Muscle of arm (tissue), 12 donors: ENCODE results near the gene ATRNL1. TPM values are rescaled to one million over a fixed set of nuclear protein-coding genes. Genes with fewer than 3 reads are reported as not detected.
"Not testable (repeated sequence)": the region's sequence is repeated elsewhere in the genome, so short reads cannot be mapped to it uniquely, and the experiment has no call there.

ENCODE experiments used
- DNase-seq: peaks from one replicate; pipeline ENCODE4 v3.0.0-alpha.2; 2013
- polyA plus RNA-seq, 12 donors: library from polyadenylated mRNA; unstranded; fragments of 120-200 nt; gene quantifications; one replicate each; pipeline ENCODE4 v1.2.1, GENCODE V29; 2013; ENCODE audit not compliant: insufficient read length in 12 of 12

The ATRNL1 gene
- polyA plus RNA-seq, 12 donors: 0.73 to 4.1 (median 1.2) TPM; not detected in 2

DNA sequence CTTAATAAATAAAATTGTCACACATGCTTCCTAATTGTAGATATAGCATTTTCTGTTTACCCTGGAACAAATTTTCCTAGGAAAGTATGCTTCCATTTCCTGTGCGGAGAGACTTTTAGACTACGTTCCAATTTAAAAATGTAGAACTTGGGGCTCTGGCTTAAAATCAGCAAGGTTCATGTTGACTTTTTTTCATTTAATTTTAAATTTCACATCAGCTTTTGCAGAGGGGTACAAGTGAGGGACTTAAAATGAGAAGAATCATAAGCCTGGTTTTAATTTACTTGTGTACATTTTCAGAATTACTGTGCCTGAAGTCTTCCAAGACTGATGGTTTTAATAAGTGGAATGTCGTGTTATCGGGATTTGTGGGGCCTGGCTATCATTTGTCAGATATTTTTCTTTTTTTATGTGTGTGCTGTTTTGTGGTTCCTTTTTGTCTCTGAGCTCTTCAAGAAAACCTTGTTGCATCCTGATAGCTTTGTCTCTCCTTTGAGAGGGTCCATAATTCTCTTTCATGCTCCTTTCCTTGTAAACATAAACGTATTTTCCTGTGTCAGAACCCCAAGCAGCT is 8.8 kb upstream of the ATRNL1 start:
- no peak for DNase-seq

DNA sequence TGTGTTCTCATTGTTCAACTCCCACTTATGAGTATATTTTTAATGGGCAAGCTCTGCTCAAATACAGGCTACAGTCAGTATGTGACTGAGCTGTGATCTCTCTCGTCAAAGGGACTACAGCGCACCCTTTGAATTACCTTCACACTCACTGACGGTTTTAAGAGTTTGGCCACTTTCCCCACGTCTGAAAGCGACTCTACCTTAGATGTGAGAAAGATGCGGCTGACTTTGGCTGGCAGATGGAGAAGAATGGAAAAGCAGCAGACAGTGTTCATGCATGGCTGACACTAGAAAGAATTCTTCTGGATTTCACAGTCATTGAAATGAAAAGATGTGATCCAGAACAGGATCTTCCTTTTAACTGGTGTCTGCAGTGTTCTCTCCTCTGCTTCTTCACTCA is 2.0 kb upstream of the ATRNL1 start:
- DNase-seq: no peak

DNA sequence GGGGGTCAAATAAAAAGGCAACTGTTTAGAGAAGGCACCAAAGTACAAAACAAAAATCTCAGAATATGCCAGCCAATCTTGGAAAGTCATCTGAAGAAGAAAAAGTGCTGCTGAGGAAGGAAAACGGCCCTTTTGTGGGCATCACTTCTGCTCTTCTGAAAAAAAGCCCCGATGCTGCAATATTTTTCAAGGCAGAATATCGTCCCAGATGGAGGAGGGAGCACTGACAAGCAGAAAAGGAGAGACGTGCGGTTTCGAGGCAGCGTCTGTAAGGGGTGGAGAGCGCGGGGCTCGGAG is 959 bp upstream of the ATRNL1 start:
- no peak for DNase-seq

DNA sequence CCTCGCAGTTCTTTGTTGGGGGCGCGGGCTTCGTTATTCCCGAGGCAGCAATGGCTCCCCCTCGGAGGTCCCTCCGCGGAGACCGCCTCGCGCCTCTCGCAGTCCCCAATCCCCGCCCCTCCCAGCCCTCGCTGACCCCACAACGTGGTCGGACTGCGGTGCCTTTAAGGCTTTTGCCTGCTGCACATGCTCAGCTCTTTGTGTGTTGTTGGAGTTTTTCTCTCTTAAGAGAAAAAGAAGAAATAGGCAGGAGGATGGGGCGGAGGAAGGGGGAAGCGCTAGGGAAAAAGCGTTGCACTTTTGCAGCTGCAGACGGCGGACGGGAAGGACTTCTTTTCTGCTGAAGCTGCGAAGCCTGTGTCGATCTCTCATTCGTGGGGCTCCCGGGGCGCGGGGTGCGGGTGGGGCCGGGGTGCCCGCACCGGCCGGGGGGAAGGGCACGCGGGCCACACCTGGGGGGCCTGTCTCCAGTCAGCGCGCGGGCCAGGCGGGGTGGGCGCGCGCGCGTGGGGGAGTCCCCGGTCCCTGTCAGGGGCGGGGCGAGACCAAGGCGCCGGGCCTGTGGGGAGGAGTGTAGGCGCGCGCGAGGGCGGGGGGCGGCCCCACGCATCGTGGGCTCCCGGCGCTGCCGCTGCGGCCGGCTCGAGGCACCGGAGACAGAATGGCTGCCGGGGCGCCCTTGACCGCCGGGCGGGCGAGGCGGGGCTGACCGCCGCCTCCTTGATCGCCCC is 445 bp upstream of the ATRNL1 start:
- peak; percentile 53 for DNase-seq

DNA sequence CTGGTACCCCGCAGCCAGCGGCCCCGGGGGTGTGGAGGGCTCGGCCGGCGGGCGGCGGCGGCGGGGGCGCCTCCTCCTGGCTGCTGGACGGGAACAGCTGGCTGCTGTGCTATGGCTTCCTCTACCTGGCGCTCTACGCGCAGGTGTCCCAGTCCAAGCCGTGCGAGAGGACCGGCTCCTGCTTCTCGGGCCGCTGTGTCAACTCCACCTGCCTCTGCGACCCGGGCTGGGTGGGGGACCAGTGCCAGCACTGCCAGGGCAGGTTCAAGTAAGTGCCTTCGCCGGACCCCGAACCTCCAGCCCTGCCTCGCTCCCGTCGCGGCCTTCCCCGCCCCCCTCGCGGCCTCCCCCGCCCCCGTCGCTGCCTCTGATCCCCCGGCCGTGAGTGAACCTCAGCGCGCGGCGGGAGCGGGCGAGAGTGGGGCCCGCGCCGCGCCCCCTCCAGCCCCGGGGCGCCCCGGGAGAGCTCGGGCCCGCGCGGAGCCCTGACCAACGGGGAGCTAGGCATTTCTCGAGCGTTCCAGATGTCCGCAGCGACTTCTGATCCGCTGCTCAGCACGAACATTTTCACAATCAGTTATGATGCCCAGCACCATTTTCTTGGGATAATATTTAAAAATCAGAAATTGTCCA is 727 bp downstream of the ATRNL1 start:
- no peak for DNase-seq

DNA sequence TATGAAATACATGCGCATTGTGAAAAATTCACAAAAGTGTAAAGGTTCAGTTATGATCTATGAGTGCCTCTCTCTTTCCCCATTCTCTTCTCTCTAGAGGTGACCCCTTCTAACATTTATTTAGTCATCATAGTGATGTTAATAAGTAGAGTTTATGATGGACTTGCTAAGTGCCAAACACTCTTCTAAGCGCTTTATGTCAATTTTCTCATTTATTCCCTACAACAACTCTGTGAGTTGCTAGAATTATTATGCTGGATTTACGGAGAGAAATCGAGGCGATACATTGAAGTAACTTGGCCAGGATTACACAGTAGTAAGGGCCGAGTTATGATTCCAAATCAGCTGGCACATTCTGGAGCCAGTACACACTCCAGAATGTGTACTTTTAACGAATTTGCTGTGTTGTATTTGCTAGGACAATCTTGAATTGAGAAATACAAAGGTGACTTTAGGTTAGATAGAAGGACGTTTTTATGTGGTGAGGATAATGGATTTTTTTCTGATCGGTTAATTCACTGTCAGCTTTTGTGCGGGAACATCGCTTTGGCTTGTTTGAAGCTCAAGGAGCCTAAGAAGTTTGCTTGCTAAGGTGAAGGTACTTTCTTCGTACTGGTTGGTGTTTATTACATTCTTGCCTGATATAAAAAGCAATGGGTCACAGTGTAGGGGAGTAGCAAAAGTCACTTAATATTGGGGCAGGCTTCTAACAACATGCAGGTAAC is 1.4 kb downstream of the ATRNL1 start:
- DNase-seq: no peak

DNA sequence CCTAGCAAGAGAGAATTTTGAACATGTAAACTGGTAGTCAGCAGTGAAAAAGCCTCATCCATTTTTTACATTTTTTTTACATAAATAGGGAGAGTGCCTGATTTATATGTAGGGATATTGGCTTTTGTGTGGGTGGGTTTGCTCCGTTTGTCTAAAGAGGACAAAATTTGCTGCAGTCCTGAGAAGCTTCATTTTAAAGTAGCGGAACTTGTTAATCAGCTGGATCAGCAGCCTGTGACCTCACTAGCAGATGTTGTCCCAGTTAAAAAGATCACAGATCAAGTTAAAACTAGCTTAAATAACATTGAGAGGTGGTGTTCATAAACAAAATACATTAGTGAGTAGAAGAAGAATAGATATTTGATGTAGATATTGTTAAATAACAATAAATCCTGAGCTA is 2.6 kb downstream of the ATRNL1 start:
- no peak for DNase-seq

DNA sequence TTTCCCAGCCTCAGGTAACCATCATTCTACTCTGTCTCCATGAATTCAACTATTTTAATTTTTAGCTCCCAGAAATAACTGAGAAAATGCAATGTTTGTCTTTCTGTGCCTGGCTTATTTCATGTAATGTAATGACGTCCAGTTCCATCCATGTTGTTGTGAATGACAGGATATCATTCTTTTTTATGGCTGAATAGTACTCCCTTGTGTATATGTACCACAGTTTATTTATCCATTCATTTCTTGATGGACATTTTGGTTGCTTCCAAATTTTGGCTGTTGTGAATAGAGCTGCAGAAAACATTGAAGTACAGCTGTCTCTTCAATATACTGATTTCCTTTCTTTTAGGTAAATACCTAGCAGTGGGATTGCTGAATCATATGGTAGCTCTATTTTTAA is 10.5 kb downstream of the ATRNL1 start:
- no peak for DNase-seq

DNA sequence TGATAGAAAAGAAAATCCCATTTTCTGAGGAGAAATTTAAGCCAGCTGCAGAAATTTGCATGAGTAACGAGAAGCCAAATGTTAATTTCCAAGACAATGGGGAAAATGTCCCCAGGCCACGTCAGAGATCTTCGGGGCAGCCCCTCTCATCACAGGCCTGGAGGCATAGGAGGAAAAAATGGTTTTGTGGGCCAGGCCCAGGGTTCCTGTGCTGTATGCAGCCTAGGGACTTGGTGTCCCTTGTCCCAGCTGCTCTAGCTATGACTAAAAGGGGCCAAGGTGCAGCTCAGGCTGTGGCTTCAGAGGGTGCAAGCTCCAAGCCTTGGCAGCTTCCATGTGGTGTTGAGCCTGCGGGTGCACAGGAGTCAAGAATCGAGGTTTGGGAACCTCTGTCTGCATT is 12.2 kb downstream of the ATRNL1 start:
- not testable (repeated sequence) for DNase-seq

DNA sequence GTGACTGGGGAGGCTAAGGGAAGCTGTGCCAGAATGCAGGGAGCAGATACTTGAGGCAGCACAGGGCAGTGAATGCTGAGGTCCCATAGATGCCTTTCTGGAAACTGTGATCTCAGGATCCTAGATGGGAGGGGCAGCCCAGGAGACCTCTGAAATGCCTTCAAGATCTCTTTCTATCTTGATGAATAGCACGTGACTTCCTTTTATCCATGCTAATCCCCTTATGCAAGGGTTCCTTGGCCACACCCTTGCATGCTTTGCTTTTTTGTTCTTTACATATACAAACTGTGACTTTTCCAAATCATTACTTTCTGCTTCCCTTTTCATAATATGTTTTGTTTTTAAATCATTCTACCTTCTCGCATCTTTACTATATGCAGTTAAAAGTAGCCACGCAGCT is 14.7 kb downstream of the ATRNL1 start:
- DNase-seq: no peak

DNA sequence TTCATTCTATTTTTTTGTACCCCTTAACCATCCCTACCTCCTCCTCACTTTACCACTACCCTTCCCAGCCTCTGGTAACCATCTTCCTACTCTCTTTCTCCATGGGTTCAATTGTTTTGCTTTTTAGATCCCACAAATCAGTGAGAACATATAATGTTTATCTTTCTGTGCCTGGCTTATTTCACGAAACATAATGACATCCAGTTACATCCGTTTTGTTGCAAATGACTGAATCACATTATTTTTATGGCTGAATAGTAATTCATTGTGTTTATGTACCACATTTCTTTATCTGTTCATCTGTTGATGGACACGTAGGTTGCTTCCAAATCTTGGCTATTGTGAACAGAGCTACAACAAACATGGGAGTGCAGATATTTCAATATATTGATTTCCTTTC is 24.1 kb downstream of the ATRNL1 start:
- no peak for DNase-seq

DNA sequence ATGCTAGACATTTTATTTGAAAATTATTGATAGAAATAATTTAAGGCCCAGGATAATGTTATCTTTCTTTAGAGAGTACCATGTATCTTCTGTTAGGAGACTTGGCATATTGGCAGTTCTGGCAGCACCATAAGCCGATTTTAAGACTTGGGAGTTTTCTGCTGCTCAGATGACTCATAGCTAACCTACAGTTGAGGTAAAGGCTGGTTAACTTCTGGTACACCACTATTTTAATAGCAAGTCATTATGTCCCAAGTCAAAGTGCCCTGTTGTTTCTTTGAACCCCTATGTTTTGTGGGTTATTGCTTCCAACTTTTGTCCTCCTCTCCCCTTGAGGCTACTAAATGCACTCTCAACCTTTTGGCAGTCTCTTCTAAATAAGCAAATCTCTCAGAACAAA is 25.2 kb downstream of the ATRNL1 start:
- no peak for DNase-seq

DNA sequence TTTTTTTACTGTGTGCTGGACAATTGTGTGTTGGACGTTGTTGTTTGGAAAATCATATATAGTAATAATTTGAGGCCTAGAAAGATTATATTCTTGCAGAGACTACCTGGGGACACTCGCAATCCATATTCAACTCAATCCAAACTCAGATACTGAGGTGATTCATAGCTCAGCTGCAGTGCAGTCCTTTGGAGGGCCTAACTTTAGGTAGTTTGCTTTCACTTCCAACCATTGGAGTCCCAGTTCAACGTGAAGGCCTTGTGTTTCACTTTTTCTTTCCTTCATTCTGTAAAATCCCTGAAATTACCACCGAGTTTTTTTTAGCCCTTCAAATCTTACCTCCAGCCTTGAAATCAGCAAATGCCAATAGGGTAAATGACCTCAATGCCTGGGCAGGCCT is 32.3 kb downstream of the ATRNL1 start:
- DNase-seq: no peak

DNA sequence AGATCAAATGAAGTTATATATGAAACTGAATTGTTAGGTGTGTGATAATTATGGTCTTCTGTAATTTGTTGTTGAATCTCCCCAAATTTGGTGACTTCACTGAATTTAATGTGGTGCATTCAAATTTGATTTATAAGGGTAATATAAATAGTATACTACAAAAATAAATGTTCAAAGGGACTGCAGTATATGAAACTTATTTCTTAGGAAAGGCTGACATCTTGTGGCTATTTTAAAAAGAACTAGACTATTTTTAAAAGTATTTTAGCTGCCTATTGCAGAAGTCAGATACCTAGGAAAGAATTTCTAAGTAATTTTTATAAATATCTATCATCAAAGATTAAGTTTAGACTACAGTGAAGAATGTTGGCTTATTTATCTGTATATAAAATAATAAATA is 36.6 kb downstream of the ATRNL1 start:
- peak; percentile 31 for DNase-seq

DNA sequence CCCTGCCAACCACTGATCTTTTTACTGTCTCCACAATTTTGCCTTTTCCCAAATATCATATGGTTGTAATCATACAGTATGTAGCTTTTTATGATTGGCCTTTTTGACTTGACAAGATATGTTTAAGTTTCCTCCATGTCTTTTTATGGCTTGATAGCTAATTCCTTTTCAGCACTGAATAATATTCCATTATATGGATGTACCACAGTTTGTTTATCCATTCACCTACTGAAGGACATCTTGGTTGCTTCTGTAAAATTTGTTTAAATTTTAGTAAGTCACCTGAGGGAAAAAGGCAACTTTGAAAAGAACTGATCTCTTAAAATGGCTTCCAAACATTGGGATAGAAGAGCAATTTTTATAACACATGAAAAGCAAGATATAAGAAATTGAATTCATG is 43.5 kb downstream of the ATRNL1 start:
- DNase-seq: no peak

DNA sequence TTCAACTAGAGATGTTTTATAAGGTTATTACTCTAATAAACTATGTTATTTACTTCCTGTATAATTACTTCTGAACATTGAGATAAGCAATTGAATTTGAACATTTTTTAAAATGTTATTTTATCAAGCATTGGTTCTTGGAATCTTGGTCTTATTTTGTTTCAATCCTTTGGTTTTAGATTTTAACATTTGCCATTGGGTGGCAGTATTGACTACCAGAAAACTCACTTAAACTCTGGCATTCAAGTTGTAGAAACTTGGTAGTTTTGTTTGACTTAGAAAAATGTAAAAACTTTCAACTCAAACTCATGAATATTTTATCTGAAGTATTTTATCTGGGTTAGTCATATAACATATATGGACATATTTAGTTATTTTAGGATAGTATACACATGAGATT is 48.1 kb downstream of the ATRNL1 start:
- no peak for DNase-seq

DNA sequence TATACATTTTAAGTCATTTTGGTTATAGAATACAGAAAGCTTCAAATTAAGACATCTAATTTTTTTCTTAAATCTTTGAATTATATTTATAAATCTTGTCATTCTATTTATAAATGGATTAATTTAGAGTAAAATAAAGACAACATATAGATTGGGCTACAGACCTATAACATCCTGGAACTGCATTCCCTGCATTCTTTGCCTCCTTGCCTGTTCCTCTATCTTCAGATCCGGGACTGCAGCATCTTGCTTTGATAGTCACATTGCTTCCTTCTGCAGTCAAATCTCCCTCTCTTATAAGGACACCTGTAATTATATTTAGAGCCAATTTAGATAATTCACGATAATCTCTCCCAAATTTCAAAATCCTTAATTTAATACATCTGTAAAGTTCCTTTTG is 64.2 kb downstream of the ATRNL1 start:
- no peak for DNase-seq

DNA sequence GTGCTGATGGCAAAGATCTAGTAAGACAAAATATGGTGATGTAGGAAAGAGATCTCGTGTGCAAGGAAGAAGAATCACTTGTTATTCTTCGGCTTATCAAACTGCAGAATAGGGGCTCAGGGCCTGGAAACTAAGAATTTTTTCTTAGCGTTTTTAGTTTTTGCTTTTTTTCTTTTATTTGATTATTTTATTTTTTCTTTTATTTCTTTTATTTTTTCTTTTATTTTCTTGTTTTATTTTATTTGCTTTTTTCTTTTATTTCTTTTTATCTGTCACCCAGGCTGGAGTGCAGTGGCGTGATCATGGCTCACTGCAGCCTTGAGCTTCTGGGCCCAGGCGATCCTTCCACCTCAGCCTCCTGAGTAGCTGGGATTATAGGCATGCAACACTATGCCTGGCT is 70.0 kb downstream of the ATRNL1 start:
- no peak for DNase-seq

DNA sequence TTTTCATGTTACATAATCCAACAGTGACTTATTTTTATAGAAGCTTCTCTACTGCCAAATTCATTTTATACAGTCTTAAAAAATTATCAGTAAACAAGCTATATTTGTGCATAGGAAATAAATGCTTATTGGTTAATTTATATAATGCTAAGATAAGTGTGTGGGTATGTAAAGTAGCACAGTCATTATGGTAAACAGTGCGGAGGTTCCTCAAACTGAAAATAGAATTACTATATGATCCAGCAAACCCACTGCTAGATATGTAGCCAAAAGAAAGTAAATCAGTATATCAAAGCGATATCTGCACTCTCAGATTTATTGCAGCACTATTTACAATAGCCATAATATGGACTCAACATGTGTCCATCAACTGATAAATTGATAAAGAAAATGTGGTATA is 71.1 kb downstream of the ATRNL1 start:
- DNase-seq: no peak

DNA sequence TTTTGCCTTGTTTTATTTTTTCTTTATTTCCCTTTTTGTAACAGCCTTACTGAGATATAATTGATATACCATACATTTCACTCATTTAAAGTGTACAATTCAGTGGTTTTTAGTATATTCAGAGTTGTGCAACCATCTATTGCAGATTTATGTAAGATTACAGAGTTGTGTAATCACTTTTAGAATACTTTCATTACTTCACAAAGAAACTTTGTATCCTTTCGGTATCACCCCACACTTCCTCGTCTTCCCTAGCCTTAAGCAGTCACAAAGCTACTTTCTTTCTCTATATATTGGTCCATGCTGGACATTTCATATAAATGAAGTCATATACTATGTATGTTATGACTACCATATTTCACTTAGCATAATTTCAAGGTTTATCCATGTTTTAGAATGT is 74.6 kb downstream of the ATRNL1 start:
- no peak for DNase-seq

DNA sequence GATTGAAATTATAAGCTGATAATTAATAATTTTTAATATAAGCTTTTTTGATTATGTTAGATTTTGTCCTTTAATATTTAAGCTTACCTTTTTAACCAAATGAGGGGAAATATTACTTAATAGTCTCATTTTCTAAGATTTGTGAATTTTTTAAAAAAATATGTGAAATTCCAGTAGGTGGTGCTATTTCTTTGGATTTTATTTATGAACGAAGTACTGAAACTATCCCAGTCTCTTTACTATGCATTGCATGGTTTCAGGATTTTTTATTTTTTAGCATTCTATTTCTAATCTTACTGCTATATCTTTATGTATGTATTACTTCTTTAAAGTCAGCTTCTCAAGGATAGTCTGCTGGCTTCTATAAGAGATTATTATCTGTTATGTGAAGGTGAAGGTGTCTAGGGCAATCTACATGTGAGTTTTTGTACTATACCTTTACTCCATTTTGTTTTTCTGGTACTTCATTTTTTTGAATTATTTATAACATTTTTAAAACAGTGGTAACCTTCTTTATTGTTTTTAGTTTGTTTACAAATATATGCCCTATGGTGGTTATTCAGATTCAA is 78.3 kb downstream of the ATRNL1 start:
- DNase-seq: no peak

DNA sequence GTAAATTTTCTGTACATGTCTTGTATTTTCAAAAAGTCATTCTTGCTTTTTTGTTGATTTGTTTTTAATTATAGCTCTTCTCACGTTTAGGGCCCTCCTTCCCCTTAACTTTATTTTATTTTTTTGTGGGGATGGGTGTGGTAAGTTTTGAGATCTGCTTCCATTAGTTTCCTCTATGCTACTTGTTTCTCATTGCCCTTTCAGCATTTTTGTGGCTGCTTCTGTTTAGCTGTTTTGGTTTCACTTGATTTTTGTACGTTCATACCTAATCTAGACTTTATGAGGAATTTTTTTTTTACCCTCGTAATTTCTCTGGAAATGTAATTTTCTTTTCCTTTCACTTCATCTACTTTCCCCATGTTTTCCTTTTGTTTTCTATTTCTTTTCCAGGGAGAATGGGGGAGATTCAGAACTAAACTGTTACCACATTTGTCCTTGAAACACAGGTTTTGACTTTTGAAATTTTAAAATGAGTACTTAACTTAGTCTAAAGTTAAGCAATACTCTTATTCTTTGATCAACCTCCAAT is 80.8 kb downstream of the ATRNL1 start:
- no peak for DNase-seq

DNA sequence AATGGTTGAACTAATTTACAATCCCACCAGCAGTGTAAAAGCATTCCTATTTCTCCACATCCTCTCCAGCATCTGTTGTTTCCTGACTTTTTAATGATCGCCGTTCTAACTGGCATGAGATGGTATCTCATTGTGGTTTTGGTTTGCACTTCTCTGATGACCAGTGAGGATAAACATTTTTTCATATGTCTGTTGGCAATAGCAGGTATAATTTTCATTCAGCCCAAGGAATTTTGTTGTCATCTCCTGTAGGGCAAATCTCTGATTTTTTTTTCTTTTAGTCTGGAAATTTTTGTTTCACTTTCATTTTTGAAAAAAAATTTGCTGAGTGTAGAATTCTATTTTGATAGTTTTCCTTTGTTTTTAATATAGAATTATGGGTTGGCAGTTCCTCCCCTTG is 114.1 kb downstream of the ATRNL1 start:
- not testable (repeated sequence) for DNase-seq
